Gastroesophageal sphincter (tissue), 3 donors: ENCODE results near the gene DNPH1.

ENCODE experiments used
- POLR2A ChIP-seq, 2 donors: fragments of 450-650 bp; IDR thresholded peaks; one replicate each; pipeline ENCODE4 v1.6.1; 2017; ENCODE audit warnings: antibody characterized with exemption in 2 of 2, mild to moderate bottlenecking in 2 of 2, moderate library complexity in 1 of 2
- TF ChIP-seq, protein P1 (sequence below), 4 experiments: fragments of 200-600 bp in 2 of 4; fragments of 450-650 bp in 2 of 4; sonication (generic) in 1 of 4; IDR thresholded peaks; one replicate each; pipeline ENCODE4 v1.5.1; 2017 to 2019; ENCODE audit warnings: antibody characterized with exemption in 4 of 4, mild to moderate bottlenecking in 2 of 4, moderate library complexity in 2 of 4

DNA sequence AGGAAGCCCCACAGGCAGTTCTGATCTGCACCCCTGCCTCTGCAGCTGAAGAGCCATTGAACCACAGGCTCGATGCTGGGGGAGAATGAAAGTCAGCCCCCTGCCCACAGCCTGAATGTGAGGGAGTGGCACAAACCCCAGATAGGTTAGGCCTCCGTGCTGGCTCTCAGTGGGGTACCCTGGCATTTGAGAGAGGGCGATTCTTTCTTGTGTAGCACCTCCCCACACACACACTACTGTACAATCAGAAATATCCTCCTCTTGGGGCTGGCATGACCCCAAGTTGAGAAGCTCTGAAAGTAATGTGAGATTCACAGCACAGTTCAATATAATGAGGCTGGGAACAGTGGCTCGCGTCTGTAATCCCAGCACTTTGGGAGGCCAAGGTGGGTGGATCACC lies 31.9 kb upstream of the DNPH1 start:
- TF ChIP-seq, protein P1, sequence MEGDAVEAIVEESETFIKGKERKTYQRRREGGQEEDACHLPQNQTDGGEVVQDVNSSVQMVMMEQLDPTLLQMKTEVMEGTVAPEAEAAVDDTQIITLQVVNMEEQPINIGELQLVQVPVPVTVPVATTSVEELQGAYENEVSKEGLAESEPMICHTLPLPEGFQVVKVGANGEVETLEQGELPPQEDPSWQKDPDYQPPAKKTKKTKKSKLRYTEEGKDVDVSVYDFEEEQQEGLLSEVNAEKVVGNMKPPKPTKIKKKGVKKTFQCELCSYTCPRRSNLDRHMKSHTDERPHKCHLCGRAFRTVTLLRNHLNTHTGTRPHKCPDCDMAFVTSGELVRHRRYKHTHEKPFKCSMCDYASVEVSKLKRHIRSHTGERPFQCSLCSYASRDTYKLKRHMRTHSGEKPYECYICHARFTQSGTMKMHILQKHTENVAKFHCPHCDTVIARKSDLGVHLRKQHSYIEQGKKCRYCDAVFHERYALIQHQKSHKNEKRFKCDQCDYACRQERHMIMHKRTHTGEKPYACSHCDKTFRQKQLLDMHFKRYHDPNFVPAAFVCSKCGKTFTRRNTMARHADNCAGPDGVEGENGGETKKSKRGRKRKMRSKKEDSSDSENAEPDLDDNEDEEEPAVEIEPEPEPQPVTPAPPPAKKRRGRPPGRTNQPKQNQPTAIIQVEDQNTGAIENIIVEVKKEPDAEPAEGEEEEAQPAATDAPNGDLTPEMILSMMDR (IDR thresholded peaks at IDR 0.05) = no peak
- no peak for TF ChIP-seq POLR2A (IDR thresholded peaks at IDR 0.05)
